ENCODE measurements around the gene TOP3B. TPM values are rescaled to one million over a fixed set of nuclear protein-coding genes. Genes with fewer than 3 reads are reported as not detected.

Gene TOP3B
- total RNA-seq, 2 experiments from 2014 or later, result 82.6 to 98.7 TPM

DNA sequence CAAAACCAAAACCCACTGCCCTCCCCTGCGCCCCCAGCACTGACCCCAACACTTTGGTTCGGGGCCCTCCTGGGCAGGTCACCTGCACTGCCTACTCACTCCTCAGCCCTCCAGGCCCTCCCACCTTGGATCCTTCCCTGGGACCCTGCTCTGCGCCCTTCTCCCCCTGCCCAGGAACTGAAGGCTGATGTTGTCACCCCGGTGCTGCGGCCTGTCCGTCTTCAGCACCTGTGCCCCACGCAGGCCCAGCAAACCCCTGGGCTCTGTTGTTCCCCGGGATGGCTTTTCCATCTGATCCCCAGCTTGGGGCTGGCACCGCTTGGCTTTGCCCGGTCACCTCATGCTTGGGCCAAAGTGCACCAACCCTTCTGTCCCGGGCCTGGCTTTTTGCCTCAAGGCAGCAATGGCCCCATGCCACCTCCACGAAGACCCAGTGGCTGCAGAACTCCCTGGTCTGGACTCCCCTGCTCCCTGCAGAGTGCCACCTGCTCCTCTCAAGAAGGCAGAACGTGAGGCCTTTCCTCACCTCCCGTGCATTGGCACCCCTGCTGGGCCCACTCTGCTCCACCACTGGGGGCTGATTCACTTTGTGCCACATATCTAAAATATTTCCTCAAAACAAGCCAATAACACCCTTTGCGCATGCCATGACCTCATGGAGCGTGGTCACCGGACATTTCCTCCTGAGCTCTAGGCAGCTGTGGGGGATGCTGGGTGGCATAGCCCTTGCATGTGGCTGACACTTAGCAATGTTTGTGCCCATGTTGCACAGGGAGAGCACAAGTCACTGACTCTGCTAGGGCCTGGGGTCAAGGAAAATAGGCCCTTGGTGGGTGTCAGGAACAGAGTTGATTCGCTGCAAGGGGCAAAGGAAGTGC lies 38.8 kb downstream of the TOP3B start:
- TF ChIP-seq, protein P1, sequence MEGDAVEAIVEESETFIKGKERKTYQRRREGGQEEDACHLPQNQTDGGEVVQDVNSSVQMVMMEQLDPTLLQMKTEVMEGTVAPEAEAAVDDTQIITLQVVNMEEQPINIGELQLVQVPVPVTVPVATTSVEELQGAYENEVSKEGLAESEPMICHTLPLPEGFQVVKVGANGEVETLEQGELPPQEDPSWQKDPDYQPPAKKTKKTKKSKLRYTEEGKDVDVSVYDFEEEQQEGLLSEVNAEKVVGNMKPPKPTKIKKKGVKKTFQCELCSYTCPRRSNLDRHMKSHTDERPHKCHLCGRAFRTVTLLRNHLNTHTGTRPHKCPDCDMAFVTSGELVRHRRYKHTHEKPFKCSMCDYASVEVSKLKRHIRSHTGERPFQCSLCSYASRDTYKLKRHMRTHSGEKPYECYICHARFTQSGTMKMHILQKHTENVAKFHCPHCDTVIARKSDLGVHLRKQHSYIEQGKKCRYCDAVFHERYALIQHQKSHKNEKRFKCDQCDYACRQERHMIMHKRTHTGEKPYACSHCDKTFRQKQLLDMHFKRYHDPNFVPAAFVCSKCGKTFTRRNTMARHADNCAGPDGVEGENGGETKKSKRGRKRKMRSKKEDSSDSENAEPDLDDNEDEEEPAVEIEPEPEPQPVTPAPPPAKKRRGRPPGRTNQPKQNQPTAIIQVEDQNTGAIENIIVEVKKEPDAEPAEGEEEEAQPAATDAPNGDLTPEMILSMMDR (conservative IDR thresholded peaks at IDR 0.05; ENCODE audit: low read length), result no peak
- no peak for TF ChIP-seq EZH2phosphoT487 (IDR thresholded peaks at IDR 0.05; ENCODE audit: borderline replicate concordance, low read depth, low read length)
- H3K9me3 ChIP-seq (ENCODE audit: low read length), result no peaks in the 10 kb centered on the region
- H2AFZ ChIP-seq (ENCODE audit: low read length), result no peak overlapping the region
- POLR2A ChIA-PET, result interaction anchor here (0.6 kb wide), 1 partner anchor 56 kb away, joined by 4 read pairs; no protein-coding TSS in a partner anchor
- peaks cover 16% of the 10 kb centered on the region for H3K4me1 ChIP-seq (ENCODE audit: insufficient read depth, low read length, poor library complexity, severe bottlenecking)
- H3K79me2 ChIP-seq (ENCODE audit: insufficient read depth, low read depth, low read length), result no peaks in the 10 kb centered on the region
- DNase-seq (ENCODE audit: low spot score), result no peak
- H3K36me3 ChIP-seq (ENCODE audit: insufficient read depth, low read length), result peaks cover 4% of the 10 kb centered on the region; the same call in 1 of the 2 replicates
- no peak overlapping the region for H3K4me3 ChIP-seq (ENCODE audit: low read depth, low read length, poor library complexity, severe bottlenecking)
- H4K20me1 ChIP-seq (ENCODE audit: insufficient read depth, low read length), result no peaks in the 10 kb centered on the region
- CTCF ChIA-PET (ENCODE audit: unreplicated experiment), result interaction anchor here (1.1 kb wide), 1 partner anchor 236 kb away, joined by 3 read pairs; no protein-coding TSS in a partner anchor
- no peak overlapping the region for H3K4me2 ChIP-seq (ENCODE audit: low read length)
- no TSS peak for BruUV-seq (replicated peaks)
- no peaks in the 10 kb centered on the region for H3K9me2 ChIP-seq (ENCODE audit: insufficient read depth, low read length)
- H3K27ac ChIP-seq (ENCODE audit: low read depth, low read length, poor library complexity, severe bottlenecking), result no peak overlapping the region
- intact Hi-C loops (cut with micrococcal nuclease; ENCODE audit: unreplicated experiment), result no loop called here

DNA sequence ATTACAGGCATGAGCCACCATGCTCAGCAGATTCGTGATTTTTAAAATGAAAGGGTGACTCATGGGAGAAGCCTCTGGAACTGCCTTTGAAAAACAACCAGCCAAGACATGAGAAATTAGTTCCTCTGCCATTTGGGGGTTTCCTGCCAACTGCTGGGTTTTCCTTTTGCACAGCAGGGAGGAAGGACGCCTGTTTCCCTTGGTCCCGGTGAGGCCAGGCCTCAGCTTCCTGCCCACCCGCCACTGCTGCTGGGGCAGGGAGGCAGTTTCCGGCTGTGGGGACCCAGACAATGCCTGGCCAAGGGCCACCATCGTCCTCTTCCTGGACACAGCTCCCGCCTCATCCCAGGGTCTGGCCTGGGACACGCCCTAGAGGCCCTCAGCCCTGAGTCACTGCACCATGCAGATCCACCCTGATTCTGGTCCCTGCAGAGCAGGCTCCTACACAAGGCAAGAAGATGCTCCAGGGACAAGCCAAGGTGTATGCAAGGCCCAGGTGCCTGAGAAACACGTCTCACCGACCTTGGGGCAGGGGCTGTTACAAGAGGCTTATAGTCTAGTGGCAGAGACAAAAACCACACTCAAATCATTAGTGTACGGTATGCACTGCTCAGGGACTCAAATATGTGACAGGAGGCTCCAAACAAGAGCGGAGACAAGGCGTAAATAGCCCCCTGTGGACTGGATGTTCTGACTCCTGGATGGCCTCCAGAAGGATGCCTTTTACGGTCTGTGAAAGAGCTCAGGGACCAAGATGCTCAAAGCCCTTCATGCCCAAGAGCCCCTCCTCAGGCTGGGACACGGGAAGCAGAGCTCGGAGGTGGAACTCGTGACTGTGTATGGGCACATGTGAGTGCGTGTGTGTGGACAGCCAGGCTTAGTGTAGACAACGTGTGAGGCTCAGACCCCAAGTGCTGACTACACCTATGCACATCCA lies 39.9 kb downstream of the TOP3B start:
- H2AFZ ChIP-seq (ENCODE audit: low read length), result no peak overlapping the region
- no peak overlapping the region for H3K4me2 ChIP-seq (ENCODE audit: low read length)
- ChIA-PET CTCF (ENCODE audit: unreplicated experiment) (interaction anchor here (1.1 kb wide), 1 partner anchor 235 kb away, joined by 3 read pairs; no protein-coding TSS in a partner anchor), POLR2A (interaction anchor here (0.6 kb wide), 2 partner anchors 54 to 113 kb away, joined by 4 to 5 read pairs; no protein-coding TSS in a partner anchor)
- H3K79me2 ChIP-seq (ENCODE audit: insufficient read depth, low read depth, low read length), result no peaks in the 10 kb centered on the region
- no peak for DNase-seq (ENCODE audit: low spot score)
- BruUV-seq (replicated peaks), result no TSS peak
- H3K36me3 ChIP-seq (ENCODE audit: insufficient read depth, low read length), result peaks cover 4% of the 10 kb centered on the region; the same call in 1 of the 2 replicates
- H3K9me2 ChIP-seq (ENCODE audit: insufficient read depth, low read length), result no peaks in the 10 kb centered on the region
- no peak overlapping the region for H3K4me3 ChIP-seq (ENCODE audit: low read depth, low read length, poor library complexity, severe bottlenecking)
- no peaks in the 10 kb centered on the region for H4K20me1 ChIP-seq (ENCODE audit: insufficient read depth, low read length)
- peaks cover 26% of the 10 kb centered on the region for H3K4me1 ChIP-seq (ENCODE audit: insufficient read depth, low read length, poor library complexity, severe bottlenecking)
- intact Hi-C loops (cut with micrococcal nuclease; ENCODE audit: unreplicated experiment), result no loop called here
- TF ChIP-seq, protein P1 (conservative IDR thresholded peaks at IDR 0.05; ENCODE audit: low read length), result no peak
- no peak for TF ChIP-seq EZH2phosphoT487 (IDR thresholded peaks at IDR 0.05; ENCODE audit: borderline replicate concordance, low read depth, low read length)
- no peaks in the 10 kb centered on the region for H3K9me3 ChIP-seq (ENCODE audit: low read length)
- no peak overlapping the region for H3K27ac ChIP-seq (ENCODE audit: low read depth, low read length, poor library complexity, severe bottlenecking)
